WERI-Rb-1 (cell line): ENCODE data around the gene THSD7B.

ENCODE experiments used
- DNase-seq: peaks from one replicate; pipeline ENCODE4 v3.0.0-alpha.2; 2020
- H3K27ac ChIP-seq: fragments of 250-450 bp; sonication (Bioruptor Pico); 2 replicates; pipeline ENCODE4 v1.5.1; 2020; ENCODE audit warnings: mild to moderate bottlenecking, moderate library complexity
- H3K27me3 ChIP-seq: fragments of 250-450 bp; sonication (Bioruptor Pico); 2 replicates; pipeline ENCODE4 v1.5.1; 2021; ENCODE audit warnings: mild to moderate bottlenecking, low read depth, moderate library complexity; ENCODE audit not compliant: insufficient read depth, severe bottlenecking
- H3K36me3 ChIP-seq: fragments of 250-450 bp; sonication (Bioruptor Pico); 2 replicates; pipeline ENCODE4 v1.5.1; 2020; ENCODE audit warnings: mild to moderate bottlenecking, moderate library complexity
- H3K4me3 ChIP-seq: 2 replicates; pipeline ENCODE4 v1.5.1; 2011; ENCODE audit warnings: low read depth, mild to moderate bottlenecking, control low read depth, low read length
- H3K9me3 ChIP-seq: fragments of 250-450 bp; sonication (Bioruptor Pico); 2 replicates; pipeline ENCODE4 v1.5.1; 2021; ENCODE audit warnings: mild to moderate bottlenecking, moderate library complexity; ENCODE audit not compliant: severe bottlenecking
- CTCF ChIP-seq: IDR thresholded peaks from 2 replicates; pipeline ENCODE4 v1.5.1; 2011; ENCODE audit warnings: low read depth, mild to moderate bottlenecking, control low read depth, inconsistent platforms, low read length

The THSD7B gene

GRCh38 chr2:137175246-137175645 is 409.9 kb downstream of the THSD7B start:
- Histone ChIP-seq H3K4me3 (no peak overlapping the region), H3K9me3 (no peaks in the 10 kb centered on the region), H3K27me3 (no peaks in the 10 kb centered on the region), H3K27ac (no peak overlapping the region), H3K36me3 (no peaks in the 10 kb centered on the region)
- no peak for DNase-seq
- no peak for TF ChIP-seq CTCF

GRCh38 chr2:137178951-137179377 is 413.6 kb downstream of the THSD7B start:
- H3K4me3 ChIP-seq: no peak overlapping the region
- TF ChIP-seq CTCF: no peak
- no peak for DNase-seq
- H3K27me3 ChIP-seq: no peaks in the 10 kb centered on the region
- no peaks in the 10 kb centered on the region for H3K9me3 ChIP-seq
- no peak overlapping the region for H3K27ac ChIP-seq
- no peaks in the 10 kb centered on the region for H3K36me3 ChIP-seq

GRCh38 chr2:137179542-137179941 is 414.2 kb downstream of the THSD7B start:
- Histone ChIP-seq H3K27ac (no peak overlapping the region), H3K36me3 (no peaks in the 10 kb centered on the region), H3K27me3 (no peaks in the 10 kb centered on the region), H3K9me3 (no peaks in the 10 kb centered on the region), H3K4me3 (no peak overlapping the region)
- TF ChIP-seq CTCF: no peak
- no peak for DNase-seq

GRCh38 chr2:137180012-137180411 is 414.7 kb downstream of the THSD7B start:
- Histone ChIP-seq H3K9me3 (no peaks in the 10 kb centered on the region), H3K36me3 (no peaks in the 10 kb centered on the region), H3K27me3 (no peaks in the 10 kb centered on the region), H3K27ac (no peak overlapping the region), H3K4me3 (no peak overlapping the region)
- no peak for TF ChIP-seq CTCF
- no peak for DNase-seq

- Histone ChIP-seq H3K27me3 (no peaks in the 10 kb centered on the region), H3K27ac (no peak overlapping the region), H3K4me3 (no peak overlapping the region), H3K9me3 (peaks cover 2% of the 10 kb centered on the region), H3K36me3 (no peaks in the 10 kb centered on the region)
- no peak for DNase-seq
- no peak for TF ChIP-seq CTCF
Measured at GRCh38 chr2:137181370-137181769, 416.0 kb downstream of the THSD7B start.

GRCh38 chr2:137182071-137182470 is 416.7 kb downstream of the THSD7B start:
- Histone ChIP-seq H3K27me3 (no peaks in the 10 kb centered on the region), H3K4me3 (no peak overlapping the region), H3K27ac (no peak overlapping the region), H3K9me3 (peaks cover 2% of the 10 kb centered on the region), H3K36me3 (no peaks in the 10 kb centered on the region)
- DNase-seq: no peak
- TF ChIP-seq CTCF: no peak
